22Rv1 (cell line): ENCODE data around the gene WFIKKN1.

Experiments used
- CTCF ChIP-seq: fragments of 450-650 bp; IDR thresholded peaks from 2 replicates; pipeline ENCODE4 v1.5.1; 2017; ENCODE audit warnings: mild to moderate bottlenecking
- ZFX ChIP-seq: fragments of 450-650 bp; IDR thresholded peaks from 2 replicates; pipeline ENCODE4 v1.6.1; 2017; ENCODE audit warnings: antibody characterized with exemption, borderline replicate concordance

GRCh38 chr16:666572-666971, 35.8 kb downstream of the WFIKKN1 start:
- TF ChIP-seq CTCF (no peak), ZFX (no peak)
